C4-2B (cell line): ENCODE results near the gene SRSF2.
A peak's percentile ranks its signal among the peaks of the same experiment; 100 is the strongest.
"Not testable (repeated sequence)": the region's sequence is repeated elsewhere in the genome, so short reads cannot be mapped to it uniquely, and the experiment has no call there.

Experiments
- H3K27ac ChIP-seq: fragments of 450-650 bp; 2 replicates; pipeline ENCODE4 v1.5.1; 2017
- CTCF ChIP-seq: fragments of 450-650 bp; conservative IDR thresholded peaks from 2 replicates; pipeline ENCODE4 v1.5.1; 2017; ENCODE audit warnings: mild to moderate bottlenecking
- ZFX ChIP-seq: fragments of 450-650 bp; IDR thresholded peaks from 2 replicates; pipeline ENCODE4 v1.6.1; 2017

Gene SRSF2

DNA sequence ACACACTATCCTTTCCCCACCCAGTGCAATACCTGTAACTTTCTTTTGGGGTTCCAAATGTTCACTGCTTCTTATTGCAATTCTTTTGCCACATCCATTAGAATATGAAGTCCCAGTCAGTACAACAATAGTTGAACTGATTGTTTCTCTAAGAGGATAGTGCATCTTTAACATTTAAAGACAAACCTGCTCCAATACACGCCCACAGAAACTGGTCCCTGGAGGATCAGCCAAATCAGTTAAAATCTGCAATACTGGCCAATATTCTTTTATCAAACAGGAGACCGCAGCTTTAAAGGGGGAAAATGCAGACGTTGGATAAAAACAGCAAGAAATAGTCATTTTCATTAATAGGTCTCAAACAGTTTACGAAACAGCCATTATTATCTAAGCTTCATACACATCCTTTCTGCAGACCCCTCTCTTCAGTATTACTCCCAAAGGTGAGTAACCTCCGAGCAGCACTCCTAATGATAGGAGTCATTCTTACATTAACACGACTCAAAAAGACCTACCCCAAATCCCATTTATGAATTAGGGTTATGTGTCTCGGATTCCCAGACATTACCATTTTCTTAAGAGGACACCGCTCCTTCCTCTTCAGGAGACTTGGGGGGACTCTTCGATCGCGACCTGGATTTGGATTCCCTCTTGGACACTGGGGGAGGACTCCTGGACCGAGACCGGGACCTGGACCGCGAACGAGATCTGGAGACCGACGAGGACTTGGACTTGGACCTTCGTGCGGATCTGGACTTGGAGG lies 1.4 kb downstream of the SRSF2 start:
- H3K27ac ChIP-seq: peak overlapping the region; percentile 100
- no peak for TF ChIP-seq ZFX
- no peak for TF ChIP-seq CTCF

DNA sequence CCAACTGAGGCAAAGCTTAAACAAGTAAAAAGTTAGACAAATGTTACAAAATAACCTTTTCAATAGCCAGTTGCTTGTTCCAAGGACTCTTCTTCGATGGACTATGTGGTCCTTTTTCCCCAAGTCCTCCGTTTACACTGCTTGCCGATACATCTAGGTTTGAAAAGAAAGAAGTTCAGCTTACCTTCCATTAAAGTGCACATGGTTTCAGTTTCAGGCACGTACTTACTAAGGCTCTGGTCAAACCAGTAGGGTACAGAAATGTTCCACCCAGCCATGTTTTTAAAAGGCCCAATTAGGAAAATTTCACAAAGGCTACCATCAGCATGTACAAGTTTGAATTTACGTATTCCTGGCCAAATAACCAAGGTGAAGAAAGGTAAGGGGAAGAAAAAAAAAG lies 2.1 kb downstream of the SRSF2 start:
- no peak overlapping the region for H3K27ac ChIP-seq
- no peak for TF ChIP-seq ZFX
- no peak for TF ChIP-seq CTCF

- H3K27ac ChIP-seq: no peak overlapping the region
- no peak for TF ChIP-seq CTCF
- TF ChIP-seq ZFX: no peak
Observed at GRCh38 chr17:76734080-76734840, 2.9 kb downstream of the SRSF2 start.

- no peak overlapping the region for H3K27ac ChIP-seq
- TF ChIP-seq CTCF: no peak
- no peak for TF ChIP-seq ZFX
Observed at GRCh38 chr17:76733618-76733957, 3.5 kb downstream of the SRSF2 start.

- TF ChIP-seq CTCF (no peak), ZFX (no peak)
- H3K27ac ChIP-seq: no peak overlapping the region
Observed at GRCh38 chr17:76732734-76733617, 4.2 kb downstream of the SRSF2 start.

DNA sequence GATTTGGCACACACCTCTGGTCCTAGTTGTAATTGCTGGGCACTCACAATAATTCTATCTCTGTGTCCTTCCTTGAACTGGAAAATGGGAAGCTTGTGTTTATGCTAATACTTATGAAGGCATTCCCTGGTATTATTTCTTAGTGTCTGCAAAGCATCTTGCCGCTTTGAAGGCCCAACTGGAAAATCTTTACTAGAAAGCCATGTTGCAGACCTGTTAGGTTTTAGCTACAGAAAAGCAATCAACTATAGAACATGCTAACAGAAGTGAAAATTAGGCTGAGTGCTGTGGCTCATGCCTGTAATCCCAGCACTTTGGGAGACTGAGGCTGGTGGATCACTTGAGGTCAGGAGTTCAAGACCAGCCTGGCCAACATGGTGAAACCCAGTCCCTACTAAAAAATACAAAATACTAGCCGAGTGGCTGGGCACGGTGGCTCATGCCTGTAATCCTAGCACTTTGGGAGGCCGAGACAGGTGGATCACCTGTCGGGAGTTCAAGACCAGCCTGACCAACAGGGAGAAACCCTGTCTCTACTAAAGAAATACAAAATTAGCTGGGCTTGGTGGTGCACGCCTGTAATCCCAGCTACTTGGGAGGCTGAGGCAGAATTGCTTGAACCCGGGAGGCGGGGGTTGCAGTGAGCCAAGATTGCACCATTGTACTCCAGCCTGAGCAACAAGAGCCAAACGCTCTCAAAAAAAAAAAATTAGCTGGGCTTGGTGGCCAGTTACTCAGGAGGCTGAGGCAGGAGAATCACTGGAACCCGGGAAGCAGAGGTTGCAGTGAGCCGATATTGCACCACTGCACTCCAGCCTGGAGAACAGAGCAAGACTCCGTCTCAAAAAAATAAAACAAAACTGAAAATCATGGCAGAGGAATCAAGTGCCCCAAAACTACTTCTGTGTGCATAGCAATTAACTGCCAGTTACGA lies 5.1 kb downstream of the SRSF2 start:
- H3K27ac ChIP-seq: not testable (repeated sequence)
